ENCODE data around the gene ASB8. TPM values are rescaled to one million over a fixed set of nuclear protein-coding genes. Genes with fewer than 3 reads are reported as not detected.

The ASB8 gene
- total RNA-seq, 1 donor from 2014 or later, result 8.6 TPM

- H3K4me3 ChIP-seq (ENCODE audit: low read depth, low read length), result peak within 1 kb of the TSS; percentile 69
- no peak for DNase-seq (ENCODE audit: low read depth)
- TF ChIP-seq CTCF (conservative IDR thresholded peaks at IDR 0.05; ENCODE audit: low read depth, low read length), result peak; percentile 11
Measured at GRCh38 chr12:48105867-48106680, 51.2 kb downstream of the ASB8 start, which contains the start of gene SENP1. SENP1 (minus strand) TSS chr12:48106079; CDS start chr12:48101472, 4,607 bp downstream.

- no peak for TF ChIP-seq CTCF (conservative IDR thresholded peaks at IDR 0.05; ENCODE audit: low read depth, low read length)
- no peak for DNase-seq (ENCODE audit: low read depth)
- peak overlapping the region; percentile 69 for H3K4me3 ChIP-seq (ENCODE audit: low read depth, low read length)
Measured at GRCh38 chr12:48105321-48105866, 51.9 kb downstream of the ASB8 start.

- peak overlapping the region; percentile 69 for H3K4me3 ChIP-seq (ENCODE audit: low read depth, low read length)
- TF ChIP-seq CTCF (conservative IDR thresholded peaks at IDR 0.05; ENCODE audit: low read depth, low read length), result no peak
- no peak for DNase-seq (ENCODE audit: low read depth)
Measured at GRCh38 chr12:48104531-48104930, 52.8 kb downstream of the ASB8 start.

Other genes with a start within 250 kb of the ASB8 start
- 159 and 164 TPM in 2 replicates for gene TMEM106C, start 193.9 kb downstream of the ASB8 start, total RNA-seq
- gene COL2A1, start 153.0 kb downstream of the ASB8 start, total RNA-seq, result 0.69 and 3.2 TPM in 2 replicates
- 10.3 and 15.5 TPM in 2 replicates for gene SENP1, start 51.4 kb downstream of the ASB8 start, total RNA-seq
- 23.9 and 42.5 TPM in 2 replicates for gene PFKM, start 38.2 kb downstream of the ASB8 start, total RNA-seq
- 0.12 and 0.29 TPM in 2 replicates for gene CCDC184, start 26.1 kb upstream of the ASB8 start, total RNA-seq
- gene OR10AD1, start 45.8 kb upstream of the ASB8 start, total RNA-seq, result not detected in 2 replicates
- 3.5 and 5.8 TPM in 2 replicates for gene ZNF641, start 193.4 kb upstream of the ASB8 start, total RNA-seq